H1 (cell line): ENCODE measurements around the gene ALDH3B1. TPM values are rescaled to one million over a fixed set of nuclear protein-coding genes. Genes with fewer than 3 reads are reported as not detected.

Source experiments
- SIX5 ChIP-seq: IDR thresholded peaks from 2 replicates; pipeline ENCODE4 v1.6.1; 2011; ENCODE audit warnings: mild to moderate bottlenecking, low read depth, low read length
- SUZ12 ChIP-seq: fragments of 200-600 bp; sonication (generic); IDR thresholded peaks from 2 replicates; pipeline ENCODE4 v1.6.1; 2012; ENCODE audit warnings: mild to moderate bottlenecking, inconsistent platforms, low read length, moderate library complexity, mixed read lengths
- polyA plus RNA-seq, 7 experiments: library from polyadenylated mRNA; depleted of rRNA in 3 of 7; stranded (reverse) in 5 of 7; unstranded in 2 of 7; fragments of >200 nt in 5 of 7; fragments of 200-250 nt in 2 of 7; gene quantifications; 1 replicate in 5 of 7; 2 replicates in 1 of 7; 4 replicates in 1 of 7; pipeline versions ENCODE4 v1.2.1 to v1.2.3, GENCODE V29; 2011 to 2013; ENCODE audit warnings: missing spikeins in 2 of 7, mixed read lengths in 2 of 7
- total RNA-seq: library from RNA; stranded (reverse); fragmentation: NEBNext Ultra II Directional; extraction: Animal tissue kit (Norgen Biotek cat#: 25700); gene quantifications from 2 replicates; pipeline ENCODE4 v1.2.1, GENCODE V29; 2021
- TF ChIP-seq, protein P1 (sequence below): IDR thresholded peaks from 2 replicates; pipeline ENCODE4 v1.6.1; 2012; ENCODE audit warnings: low read length, inconsistent platforms

The ALDH3B1 gene
- total and polyA plus RNA-seq, 2 of the 8 experiments (the other 6 are each of a cell fraction or from before 2014, with no cell fraction given): 0.32 to 0.47 TPM

DNA sequence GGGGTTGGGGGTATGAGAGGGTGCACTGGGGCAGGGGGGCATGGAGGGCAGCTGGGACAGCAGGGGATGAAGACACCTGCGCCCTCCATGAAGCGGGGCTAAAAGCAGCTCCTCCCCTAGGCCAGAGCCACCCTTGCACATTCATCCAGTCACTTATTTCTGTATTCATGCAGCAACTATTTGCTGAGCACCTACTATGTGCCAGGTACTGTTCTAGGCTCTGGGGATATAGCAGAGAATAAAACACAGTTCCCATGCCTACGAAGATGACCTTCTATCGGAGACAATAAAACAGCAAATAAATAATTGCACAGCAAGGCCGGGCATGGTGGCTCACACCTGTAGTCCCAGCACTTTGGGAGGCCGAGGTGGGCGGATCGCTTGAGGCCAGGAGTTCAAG lies 5.3 kb downstream of the ALDH3B1 start (continued):
- TF ChIP-seq, protein P1, sequence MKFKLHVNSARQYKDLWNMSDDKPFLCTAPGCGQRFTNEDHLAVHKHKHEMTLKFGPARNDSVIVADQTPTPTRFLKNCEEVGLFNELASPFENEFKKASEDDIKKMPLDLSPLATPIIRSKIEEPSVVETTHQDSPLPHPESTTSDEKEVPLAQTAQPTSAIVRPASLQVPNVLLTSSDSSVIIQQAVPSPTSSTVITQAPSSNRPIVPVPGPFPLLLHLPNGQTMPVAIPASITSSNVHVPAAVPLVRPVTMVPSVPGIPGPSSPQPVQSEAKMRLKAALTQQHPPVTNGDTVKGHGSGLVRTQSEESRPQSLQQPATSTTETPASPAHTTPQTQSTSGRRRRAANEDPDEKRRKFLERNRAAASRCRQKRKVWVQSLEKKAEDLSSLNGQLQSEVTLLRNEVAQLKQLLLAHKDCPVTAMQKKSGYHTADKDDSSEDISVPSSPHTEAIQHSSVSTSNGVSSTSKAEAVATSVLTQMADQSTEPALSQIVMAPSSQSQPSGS: no peak
- TF ChIP-seq SIX5: no peak
- no peak for TF ChIP-seq SUZ12
